NT2/D1 (cell line): ENCODE measurements around the gene F13A1.
"Not testable (repeated sequence)": the region's sequence is repeated elsewhere in the genome, so short reads cannot be mapped to it uniquely, and the experiment has no call there.

Source experiments
- DNase-seq: peaks from one replicate; pipeline ENCODE4 v3.0.0-alpha.2; 2011; ENCODE audit warnings: low read depth, low spot score
- H3K27me3 ChIP-seq: 2 replicates; pipeline ENCODE4 v1.6.0; 2011; ENCODE audit warnings: mild to moderate bottlenecking; ENCODE audit not compliant: insufficient read length, insufficient read depth
- H3K36me3 ChIP-seq: 2 replicates; pipeline ENCODE4 v1.6.1; 2011; ENCODE audit warnings: mild to moderate bottlenecking, low read length, mixed read lengths; ENCODE audit not compliant: insufficient read depth, insufficient read length
- H3K4me1 ChIP-seq: 2 replicates; pipeline ENCODE4 v1.5.1; 2011; ENCODE audit not compliant: insufficient read depth, insufficient read length
- H3K4me3 ChIP-seq: 2 replicates; pipeline ENCODE4 v1.5.1; 2011; ENCODE audit warnings: low read depth; ENCODE audit not compliant: insufficient read length
- H3K9ac ChIP-seq: 2 replicates; pipeline ENCODE4 v1.6.0; 2011; ENCODE audit warnings: low read depth; ENCODE audit not compliant: insufficient read length
- H3K9me3 ChIP-seq: 2 replicates; pipeline ENCODE4 v1.5.1; 2011; ENCODE audit warnings: mild to moderate bottlenecking, low read length; ENCODE audit not compliant: insufficient read depth
- SUZ12 ChIP-seq: IDR thresholded peaks from 2 replicates; pipeline ENCODE4 v1.6.1; 2011; ENCODE audit not compliant: insufficient read length, insufficient read depth; ENCODE audit errors: extremely low read depth
- YY1 ChIP-seq: IDR thresholded peaks from 2 replicates; pipeline ENCODE4 v1.6.1; 2011; ENCODE audit not compliant: insufficient read length, insufficient read depth
- ZNF274 ChIP-seq: IDR thresholded peaks from 2 replicates; pipeline ENCODE4 v1.6.1; 2011; ENCODE audit warnings: mild to moderate bottlenecking, low read depth, low read length

The F13A1 gene

DNA sequence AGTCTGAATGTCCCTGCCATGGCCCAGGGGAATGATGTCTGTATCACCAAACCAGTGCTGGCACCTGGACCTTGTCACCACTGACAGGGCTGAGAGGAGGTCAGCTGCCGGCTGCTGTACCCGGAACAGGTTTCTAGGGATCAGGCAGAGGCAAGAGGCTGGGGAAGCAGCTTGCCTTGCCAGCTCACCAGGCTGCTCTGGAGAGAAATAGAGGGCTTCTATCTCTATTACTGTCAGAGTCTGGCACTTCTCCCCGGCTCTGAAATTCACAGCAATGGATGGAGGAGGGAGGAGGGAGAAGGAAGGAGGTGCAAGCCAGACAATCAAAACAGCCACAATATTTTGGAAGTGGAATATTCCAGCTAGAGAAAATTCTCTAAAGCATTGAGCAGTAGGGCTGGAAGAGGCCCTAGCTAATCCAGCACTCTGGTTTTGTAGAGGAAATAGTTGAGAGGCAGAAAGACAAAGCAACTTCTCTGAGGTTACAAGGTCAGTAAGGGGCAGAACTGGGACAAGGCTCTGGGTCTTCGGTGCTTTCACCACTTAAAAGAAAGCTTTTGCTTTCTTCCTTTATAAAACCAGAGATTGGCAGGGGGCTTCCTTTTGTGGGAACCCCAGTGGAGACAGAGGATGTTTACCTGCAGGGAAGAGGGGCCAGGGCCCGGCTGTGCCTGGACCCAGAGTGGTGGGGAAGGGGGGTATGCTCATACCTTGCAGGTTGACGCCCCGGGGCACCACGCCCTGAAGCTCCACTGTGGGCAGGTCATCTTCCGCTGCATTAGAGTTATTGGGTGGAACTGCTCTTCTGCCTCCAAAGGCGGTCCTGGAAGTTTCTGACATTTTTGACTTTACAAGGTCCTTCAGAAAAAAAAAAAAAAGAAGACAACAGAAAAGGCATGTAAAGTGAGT, 2.4 kb downstream of the F13A1 start:
- TF ChIP-seq ZNF274, result no peak
- no peak for DNase-seq
- no peak overlapping the region for H3K9ac ChIP-seq
- peaks cover 17% of the 10 kb centered on the region for H3K27me3 ChIP-seq
- no peaks in the 10 kb centered on the region for H3K36me3 ChIP-seq
- no peak overlapping the region for H3K4me3 ChIP-seq
- H3K4me1 ChIP-seq, result no peaks in the 10 kb centered on the region
- no peaks in the 10 kb centered on the region for H3K9me3 ChIP-seq

DNA sequence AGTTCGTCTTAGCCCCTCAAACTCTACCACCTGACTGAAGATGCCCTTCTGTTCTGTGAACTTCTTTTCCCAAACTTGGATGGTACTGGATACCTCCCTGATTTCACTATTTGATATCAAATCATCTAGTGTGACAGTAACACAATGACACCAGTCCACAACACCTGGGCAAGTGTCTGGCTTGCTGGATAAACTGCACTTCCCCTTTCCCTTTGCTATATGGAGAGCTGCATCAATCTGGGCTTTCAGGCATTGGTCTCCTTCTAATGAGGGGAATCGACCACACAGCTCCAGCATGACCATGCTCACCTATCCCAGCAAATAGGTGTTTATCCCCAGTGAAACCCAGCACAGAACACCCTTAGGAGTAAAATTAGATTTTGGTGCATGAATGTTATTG, 3.1 kb downstream of the F13A1 start:
- peaks cover 17% of the 10 kb centered on the region for H3K27me3 ChIP-seq
- no peaks in the 10 kb centered on the region for H3K4me1 ChIP-seq
- no peak overlapping the region for H3K4me3 ChIP-seq

DNA sequence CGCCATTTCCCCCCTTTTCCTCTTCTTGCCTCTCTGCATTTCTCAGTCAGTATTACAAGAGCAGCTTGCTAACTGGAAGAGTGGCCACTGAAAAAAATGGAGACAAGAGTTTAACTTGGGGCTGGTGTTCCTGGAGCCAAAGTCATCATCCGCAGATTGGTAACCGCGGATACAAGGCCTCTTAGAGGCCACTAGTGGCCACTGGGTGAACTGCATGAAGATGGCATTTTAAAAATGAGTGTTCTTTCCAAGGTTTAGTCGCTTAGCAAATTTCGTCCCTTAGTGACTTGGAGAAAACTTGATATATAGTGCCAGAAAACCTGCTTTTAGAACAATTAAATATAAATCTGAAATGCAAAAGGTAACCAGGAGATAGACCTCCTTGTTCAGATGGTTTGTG, 4.8 kb downstream of the F13A1 start:
- Histone ChIP-seq H3K4me3 (no peak overlapping the region), H3K4me1 (no peaks in the 10 kb centered on the region), H3K36me3 (no peaks in the 10 kb centered on the region), H3K9ac (no peak overlapping the region), H3K27me3 (peaks cover 15% of the 10 kb centered on the region), H3K9me3 (no peaks in the 10 kb centered on the region)
- DNase-seq, result peak; percentile 40
- TF ChIP-seq ZNF274, result no peak
- TF ChIP-seq YY1, result no peak
- TF ChIP-seq SUZ12, result no peak

More for the DNA sequence above, 3.1 kb downstream of the F13A1 start:
- no peaks in the 10 kb centered on the region for H3K9me3 ChIP-seq
- TF ChIP-seq SUZ12 (no peak), YY1 (no peak), ZNF274 (no peak)
- no peak for DNase-seq
- no peaks in the 10 kb centered on the region for H3K36me3 ChIP-seq
- no peak overlapping the region for H3K9ac ChIP-seq

DNA sequence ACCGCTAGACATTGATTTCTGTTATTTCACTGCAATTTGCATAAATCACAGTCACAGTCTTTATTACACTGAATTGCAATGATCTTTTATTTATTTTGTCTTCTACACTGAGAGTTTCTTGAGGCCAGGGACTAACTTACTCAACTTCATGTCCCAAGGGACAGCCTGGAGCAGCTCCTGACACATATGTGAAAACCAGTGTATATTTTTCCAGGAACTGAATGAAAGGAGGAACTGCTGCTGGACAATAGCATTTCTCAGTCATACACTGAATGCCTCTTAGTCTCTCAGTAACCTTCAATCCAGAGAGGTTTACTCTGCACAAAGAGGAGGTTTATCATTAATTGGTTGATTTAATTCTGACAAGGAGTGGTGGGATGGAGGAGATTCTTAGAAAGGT, 5.9 kb downstream of the F13A1 start:
- H3K9ac ChIP-seq, result no peak overlapping the region
- H3K36me3 ChIP-seq, result no peaks in the 10 kb centered on the region
- no peak for TF ChIP-seq SUZ12
- DNase-seq, result no peak
- no peaks in the 10 kb centered on the region for H3K4me1 ChIP-seq
- H3K4me3 ChIP-seq, result no peak overlapping the region
- H3K9me3 ChIP-seq, result no peaks in the 10 kb centered on the region
- H3K27me3 ChIP-seq, result peaks cover 6% of the 10 kb centered on the region

DNA sequence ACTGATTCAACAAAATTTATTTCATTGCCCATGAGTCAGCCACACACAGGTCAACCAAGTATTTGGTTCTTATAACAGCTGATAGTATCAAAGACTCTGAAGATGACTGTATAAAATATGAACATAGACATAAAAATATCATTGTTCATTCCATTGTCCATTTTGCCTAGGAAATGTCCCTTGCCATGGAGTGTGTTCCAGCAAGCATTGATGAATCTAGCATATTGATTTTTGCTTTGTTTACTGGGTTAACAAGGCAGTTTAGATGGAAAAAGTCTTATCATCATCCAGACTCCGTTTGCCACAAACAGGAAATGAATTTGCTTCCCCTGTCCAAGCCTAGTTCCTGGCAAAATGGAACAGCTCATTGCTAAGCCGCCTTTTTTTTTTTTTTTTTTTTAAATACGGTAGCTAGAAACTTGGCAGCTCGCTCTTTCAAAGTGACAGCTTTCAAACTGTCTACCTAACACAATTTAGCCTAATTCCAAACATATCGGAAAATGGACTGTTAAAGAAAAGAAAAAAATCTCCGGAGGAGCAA, 7.5 kb downstream of the F13A1 start:
- H3K4me3 ChIP-seq, result no peak overlapping the region
- TF ChIP-seq YY1 (no peak), ZNF274 (no peak), SUZ12 (no peak)
- no peaks in the 10 kb centered on the region for H3K4me1 ChIP-seq
- no peaks in the 10 kb centered on the region for H3K27me3 ChIP-seq
- H3K9ac ChIP-seq, result no peak overlapping the region
- DNase-seq, result no peak
- H3K9me3 ChIP-seq, result no peaks in the 10 kb centered on the region
- no peaks in the 10 kb centered on the region for H3K36me3 ChIP-seq

DNA sequence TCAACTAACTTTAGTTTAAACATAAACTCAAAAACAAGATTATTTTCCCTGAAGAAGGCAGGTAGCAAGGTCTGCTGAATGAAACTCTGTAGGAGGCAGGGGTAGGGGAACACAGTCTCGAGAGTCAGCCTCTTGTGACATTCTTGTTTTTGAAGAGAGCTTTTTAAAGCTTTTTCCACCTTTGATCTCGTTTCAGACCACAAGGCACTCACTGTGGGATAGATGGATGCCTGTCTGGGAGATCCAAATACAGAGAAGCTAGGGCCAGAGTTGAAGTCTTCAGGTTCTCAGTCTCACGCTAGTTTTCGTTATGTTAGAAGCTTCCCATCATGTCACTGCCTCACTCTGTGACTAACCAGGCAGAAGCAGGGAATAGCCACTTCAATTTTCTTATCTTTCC, 14.9 kb downstream of the F13A1 start:
- H3K9ac ChIP-seq, result no peak overlapping the region
- H3K4me3 ChIP-seq, result no peak overlapping the region
- no peak for TF ChIP-seq ZNF274
- no peak for TF ChIP-seq YY1
- TF ChIP-seq SUZ12, result no peak
- no peak for DNase-seq
- no peaks in the 10 kb centered on the region for H3K4me1 ChIP-seq
- no peaks in the 10 kb centered on the region for H3K27me3 ChIP-seq
- H3K36me3 ChIP-seq, result no peaks in the 10 kb centered on the region
- H3K9me3 ChIP-seq, result peaks cover 5% of the 10 kb centered on the region; the same call in 1 of the 2 replicates

DNA sequence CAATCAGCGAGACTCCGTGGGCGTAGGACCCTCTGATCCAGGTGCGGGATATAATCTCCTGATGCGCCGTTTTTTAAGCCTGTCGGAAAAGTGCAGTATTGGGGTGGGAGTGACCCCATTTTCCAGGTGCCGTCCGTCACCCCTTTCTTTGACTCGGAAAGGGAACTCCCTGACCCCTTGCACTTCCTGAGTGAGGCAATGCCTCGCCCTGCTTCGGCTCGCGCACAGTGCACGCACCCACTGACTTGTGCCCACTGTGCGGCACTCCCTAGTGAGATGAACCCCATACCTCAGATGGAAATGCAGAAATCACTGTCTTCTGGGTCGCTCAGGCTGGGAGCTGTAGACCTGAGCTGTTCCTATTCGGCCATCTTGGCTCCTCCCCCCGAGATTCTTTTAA, 20.1 kb downstream of the F13A1 start:
- H3K36me3 ChIP-seq, H3K4me1 ChIP-seq, H3K4me3 ChIP-seq, H3K27me3 ChIP-seq, H3K9me3 ChIP-seq, H3K9ac ChIP-seq, DNase-seq: not testable (repeated sequence)

DNA sequence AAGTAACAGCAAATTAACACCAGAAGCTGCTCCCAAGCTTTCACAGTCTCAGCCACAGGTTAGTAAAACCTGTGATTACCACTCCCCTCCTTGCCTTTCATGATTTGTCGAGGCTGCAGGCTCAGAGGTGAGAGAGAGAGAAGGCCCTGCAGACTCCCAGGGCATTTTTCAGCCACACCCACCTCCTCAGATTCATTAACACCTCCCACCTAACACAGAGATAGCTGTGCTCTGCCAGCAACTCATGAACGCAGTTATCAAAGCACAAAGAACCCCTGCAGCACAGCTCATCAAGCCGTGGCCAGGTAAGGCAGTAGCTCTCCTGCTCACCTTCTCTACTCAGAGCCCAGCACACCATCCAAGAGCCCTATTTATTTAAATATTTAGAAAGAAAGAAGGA, 27.1 kb downstream of the F13A1 start:
- DNase-seq, result no peak
- H3K36me3 ChIP-seq, result no peaks in the 10 kb centered on the region
- no peaks in the 10 kb centered on the region for H3K9me3 ChIP-seq
- TF ChIP-seq ZNF274 (no peak), YY1 (no peak), SUZ12 (no peak)
- H3K9ac ChIP-seq, result peak overlapping the region; percentile 8
- peaks cover 6% of the 10 kb centered on the region for H3K4me1 ChIP-seq
- H3K27me3 ChIP-seq, result no peaks in the 10 kb centered on the region
- H3K4me3 ChIP-seq, result no peak overlapping the region
